SK-N-SH (cell line): Measurements from ENCODE around the gene LBX1. TPM values are rescaled to one million over a fixed set of nuclear protein-coding genes. Genes with fewer than 3 reads are reported as not detected.

Experiments used
- CTCF ChIA-PET: fragments of 300-600, 350-600 bp; formaldehyde crosslinking; extraction: SDS; loops from one replicate; lab custom pipeline; 2021; lab: Yijun Ruan, JAX
- POLR2A ChIA-PET: fragments of 350-600 bp; sonication (Branson Sonifier 250); formaldehyde crosslinking; extraction: SDS; loops from one replicate; lab custom pipeline; 2020; ENCODE audit warnings: antibody characterized with exemption, inconsistent platforms; lab: Yijun Ruan, JAX
- DNase-seq: peaks from one replicate; pipeline ENCODE4 v3.0.0; 2012
- H2AFZ ChIP-seq: fragments of 200-600 bp; sonication (generic); 2 replicates; pipeline ENCODE4 v1.8.1; 2016; ENCODE audit warnings: antibody characterized with exemption, mild to moderate bottlenecking, low read depth
- H3F3A ChIP-seq: fragments of 200-600 bp; sonication (generic); replicated peaks from 2 replicates; pipeline ENCODE3; 2016; ENCODE audit warnings: antibody characterized with exemption, mild to moderate bottlenecking; ENCODE audit not compliant: insufficient read depth
- H3K27ac ChIP-seq, 2 experiments: fragments of 200-500 bp in 1 of 2; fragments of 200-600 bp in 1 of 2; sonication (Bioruptor generic) in 1 of 2; sonication (generic), shearing (Covaris generic) in 1 of 2; 2 replicates each; pipeline versions ENCODE4 v1.5.1 to v1.6.1; 2014 to 2016; ENCODE audit warnings: low read depth in 2 of 2, inconsistent platforms in 1 of 2, low read length in 1 of 2, mild to moderate bottlenecking in 1 of 2, mixed read lengths in 1 of 2
- H3K27me3 ChIP-seq: fragments of 200-600 bp; sonication (generic), shearing (Covaris generic); 2 replicates; pipeline ENCODE4 v1.6.1; 2016; ENCODE audit warnings: mixed run types; ENCODE audit not compliant: insufficient read depth
- H3K36me3 ChIP-seq, 2 experiments: fragments of 200-500 bp in 1 of 2; fragments of 200-600 bp in 1 of 2; sonication (Bioruptor generic) in 1 of 2; sonication (generic) in 1 of 2; replicated peaks in 1 of 2; 2 replicates each; pipeline versions ENCODE3 to v1.5.1; 2014 to 2016; ENCODE audit warnings: low read length in 1 of 2, mild to moderate bottlenecking in 1 of 2; ENCODE audit not compliant: insufficient read depth in 2 of 2, control insufficient read depth in 1 of 2
- H3K4me1 ChIP-seq, 2 experiments: fragments of 200-500 bp in 1 of 2; fragments of 200-600 bp in 1 of 2; sonication (Bioruptor generic) in 1 of 2; sonication (generic), shearing (Covaris generic) in 1 of 2; 2 replicates each; pipeline versions ENCODE4 v1.5.1 to v1.6.1; 2014 to 2016; ENCODE audit warnings: low read depth in 1 of 2, low read length in 1 of 2, mixed run types in 1 of 2; ENCODE audit not compliant: insufficient read depth in 2 of 2, control insufficient read depth in 1 of 2
- H3K4me2 ChIP-seq: fragments of 200-600 bp; sonication (generic), shearing (Covaris generic); 2 replicates; pipeline ENCODE4 v1.6.1; 2017; ENCODE audit warnings: mixed run types
- H3K4me3 ChIP-seq, 2 experiments: fragments of 200-500 bp in 1 of 2; fragments of 200-600 bp in 1 of 2; sonication (Bioruptor generic) in 1 of 2; sonication (generic), shearing (Covaris generic) in 1 of 2; 2 replicates each; pipeline versions ENCODE4 v1.5.1 to v1.8.1; 2014 to 2016; ENCODE audit warnings: low read depth in 2 of 2, inconsistent platforms in 1 of 2, low read length in 1 of 2, mild to moderate bottlenecking in 1 of 2, mixed read lengths in 1 of 2, moderate library complexity in 1 of 2
- H3K79me2 ChIP-seq: fragments of 200-600 bp; sonication (generic); 2 replicates; pipeline ENCODE4 v1.8.1; 2017; ENCODE audit warnings: mild to moderate bottlenecking; ENCODE audit not compliant: insufficient read depth
- H3K9ac ChIP-seq: fragments of 200-600 bp; sonication (generic); 2 replicates; pipeline ENCODE4 v1.6.1; 2017; ENCODE audit warnings: mixed run types
- H3K9me2 ChIP-seq: fragments of 200-600 bp; sonication (generic); 2 replicates; pipeline ENCODE4 v1.6.1; 2017; ENCODE audit warnings: mixed run types
- H3K9me3 ChIP-seq: fragments of 200-600 bp; sonication (generic); 2 replicates; pipeline ENCODE4 v1.6.1; 2017; ENCODE audit warnings: mixed run types, mild to moderate bottlenecking, moderate library complexity
- H4K20me1 ChIP-seq: fragments of 200-600 bp; sonication (generic); 2 replicates; pipeline ENCODE4 v1.6.1; 2017; ENCODE audit warnings: mild to moderate bottlenecking, mixed run types; ENCODE audit not compliant: insufficient read depth
- CTCF ChIP-seq: fragments of 200-600 bp; sonication (generic); IDR thresholded peaks from 2 replicates; pipeline ENCODE4 v1.6.1; 2017; ENCODE audit warnings: antibody characterized with exemption, mild to moderate bottlenecking, moderate library complexity
- ELF1 ChIP-seq: IDR thresholded peaks from 2 replicates; pipeline ENCODE4 v1.4.0; 2012
- EZH2phosphoT487 ChIP-seq: fragments of 200-600 bp; sonication (generic); IDR thresholded peaks from 2 replicates; pipeline ENCODE4 v1.6.1; 2017; ENCODE audit warnings: low read depth, mixed run types, mild to moderate bottlenecking, antibody characterized with exemption, moderate library complexity, borderline replicate concordance
- FOXJ3 ChIP-seq: sonication (generic); formaldehyde crosslinking; IDR thresholded peaks from 2 replicates; pipeline ENCODE4 v1.5.1; 2020; ENCODE audit warnings: mild to moderate bottlenecking, missing genetic modification reagents
- FOXM1 ChIP-seq: IDR thresholded peaks from 2 replicates; pipeline ENCODE4 v1.4.0; 2012; ENCODE audit warnings: low read depth, mild to moderate bottlenecking
- JUND ChIP-seq: IDR thresholded peaks from 2 replicates; pipeline ENCODE4 v1.4.0; 2012
- MAX ChIP-seq: IDR thresholded peaks from 2 replicates; pipeline ENCODE4 v1.4.0; 2012; ENCODE audit warnings: low read depth
- NRF1 ChIP-seq: IDR thresholded peaks from 2 replicates; pipeline ENCODE4 v1.6.1; 2012; ENCODE audit warnings: low read depth, mild to moderate bottlenecking, low read length
- RAD21 ChIP-seq: IDR thresholded peaks from 2 replicates; pipeline ENCODE4 v1.6.1; 2012; ENCODE audit warnings: mild to moderate bottlenecking, low read length
- RCOR1 ChIP-seq: fragments of 150-350 bp; IDR thresholded peaks from 2 replicates; pipeline ENCODE4 v1.6.1; 2017; ENCODE audit warnings: antibody characterized with exemption, low read length
- RFX5 ChIP-seq: IDR thresholded peaks from 2 replicates; pipeline ENCODE4 v1.6.1; 2012; ENCODE audit warnings: mild to moderate bottlenecking, improper control_type of control experiment, low read length
- RXRA ChIP-seq: IDR thresholded peaks from 2 replicates; pipeline ENCODE4 v1.4.0; 2012; ENCODE audit warnings: low read depth, mild to moderate bottlenecking, borderline replicate concordance
- SIN3A ChIP-seq: IDR thresholded peaks from 2 replicates; pipeline ENCODE4 v1.6.1; 2012; ENCODE audit warnings: low read depth, mild to moderate bottlenecking, low read length, moderate library complexity, borderline replicate concordance
- SMC3 ChIP-seq: IDR thresholded peaks from 2 replicates; pipeline ENCODE4 v1.6.1; 2012; ENCODE audit warnings: low read depth, low read length, improper control_type of control experiment
- TAF1 ChIP-seq: IDR thresholded peaks from 2 replicates; pipeline ENCODE4 v1.6.1; 2012; ENCODE audit warnings: low read depth, mild to moderate bottlenecking, low read length, moderate library complexity, borderline replicate concordance
- TCF12 ChIP-seq: IDR thresholded peaks from 2 replicates; pipeline ENCODE4 v1.4.0; 2012
- USF2 ChIP-seq: fragments of 150-350 bp; IDR thresholded peaks from 2 replicates; pipeline ENCODE4 v1.6.1; 2017; ENCODE audit warnings: antibody characterized with exemption, low read length, low read depth, borderline replicate concordance
- WGBS: methylation state at CpG from one replicate; pipeline ENCODE4 v1.1.6; 2017; ENCODE audit warnings: low lambda C conversion rate; 5-methylcytosine and 5-hydroxymethylcytosine counted together
- polyA plus RNA-seq, 3 experiments: library from polyadenylated mRNA; depleted of rRNA; stranded (reverse); fragments of >200 nt; gene quantifications; 2 replicates each; pipeline ENCODE4 v1.2.3, GENCODE V29; 2012
- TF ChIP-seq, protein P1 (sequence below): IDR thresholded peaks from 2 replicates; pipeline ENCODE4 v1.6.1; 2012; ENCODE audit warnings: mild to moderate bottlenecking, low read depth, low read length, moderate library complexity

The LBX1 gene
- polyA plus RNA-seq, 1 of the 3 experiments (the other 2 are of a cell fraction) = not detected

GRCh38 chr10:101235766-101236165 lies 6.5 kb upstream of the LBX1 start (continued):
- TF ChIP-seq USF2 = no peak
- no peak for TF ChIP-seq TAF1
- TF ChIP-seq SMC3 = no peak
- no peak for TF ChIP-seq FOXJ3
- TF ChIP-seq JUND = no peak

DNA sequence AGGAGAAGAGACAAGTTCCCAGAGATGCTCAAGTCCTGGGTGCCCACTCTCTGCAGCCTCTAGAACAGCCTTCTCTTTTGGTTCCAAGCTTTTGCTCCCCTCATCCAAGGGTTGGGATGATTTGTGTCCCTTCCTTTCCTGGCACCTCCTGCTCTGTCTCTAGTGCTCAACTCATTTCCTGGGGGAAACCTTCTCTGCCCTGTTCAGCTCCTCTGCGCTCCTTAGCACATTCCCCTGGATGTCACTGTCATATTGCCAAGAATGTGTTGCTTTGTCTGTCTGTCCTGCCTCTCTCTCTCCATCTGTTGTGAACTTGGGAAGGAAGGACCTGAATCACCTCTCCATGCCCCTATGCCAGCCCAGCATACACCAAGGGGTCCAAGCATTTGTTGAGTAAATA lies 5.1 kb upstream of the LBX1 start:
- no peaks in the 10 kb centered on the region for H3K9me3 ChIP-seq

More for the DNA sequence above, 5.1 kb upstream of the LBX1 start:
- Histone ChIP-seq H3K4me2 (no peak overlapping the region), H3K4me1 (no peaks in the 10 kb centered on the region; a peak in 1 of 4 replicates), H3K4me3 (no peak overlapping the region), H3K79me2 (no peaks in the 10 kb centered on the region), H3F3A (no peaks in the 10 kb centered on the region), H3K9ac (no peak overlapping the region), H3K27ac (no peak overlapping the region), H3K9me2 (no peaks in the 10 kb centered on the region), H3K36me3 (no peaks in the 10 kb centered on the region), H4K20me1 (no peaks in the 10 kb centered on the region), H2AFZ (no peak overlapping the region), H3K27me3 (peaks cover 76% of the 10 kb centered on the region)
- no peak for TF ChIP-seq MAX
- TF ChIP-seq NRF1 = no peak
- TF ChIP-seq, protein P1, sequence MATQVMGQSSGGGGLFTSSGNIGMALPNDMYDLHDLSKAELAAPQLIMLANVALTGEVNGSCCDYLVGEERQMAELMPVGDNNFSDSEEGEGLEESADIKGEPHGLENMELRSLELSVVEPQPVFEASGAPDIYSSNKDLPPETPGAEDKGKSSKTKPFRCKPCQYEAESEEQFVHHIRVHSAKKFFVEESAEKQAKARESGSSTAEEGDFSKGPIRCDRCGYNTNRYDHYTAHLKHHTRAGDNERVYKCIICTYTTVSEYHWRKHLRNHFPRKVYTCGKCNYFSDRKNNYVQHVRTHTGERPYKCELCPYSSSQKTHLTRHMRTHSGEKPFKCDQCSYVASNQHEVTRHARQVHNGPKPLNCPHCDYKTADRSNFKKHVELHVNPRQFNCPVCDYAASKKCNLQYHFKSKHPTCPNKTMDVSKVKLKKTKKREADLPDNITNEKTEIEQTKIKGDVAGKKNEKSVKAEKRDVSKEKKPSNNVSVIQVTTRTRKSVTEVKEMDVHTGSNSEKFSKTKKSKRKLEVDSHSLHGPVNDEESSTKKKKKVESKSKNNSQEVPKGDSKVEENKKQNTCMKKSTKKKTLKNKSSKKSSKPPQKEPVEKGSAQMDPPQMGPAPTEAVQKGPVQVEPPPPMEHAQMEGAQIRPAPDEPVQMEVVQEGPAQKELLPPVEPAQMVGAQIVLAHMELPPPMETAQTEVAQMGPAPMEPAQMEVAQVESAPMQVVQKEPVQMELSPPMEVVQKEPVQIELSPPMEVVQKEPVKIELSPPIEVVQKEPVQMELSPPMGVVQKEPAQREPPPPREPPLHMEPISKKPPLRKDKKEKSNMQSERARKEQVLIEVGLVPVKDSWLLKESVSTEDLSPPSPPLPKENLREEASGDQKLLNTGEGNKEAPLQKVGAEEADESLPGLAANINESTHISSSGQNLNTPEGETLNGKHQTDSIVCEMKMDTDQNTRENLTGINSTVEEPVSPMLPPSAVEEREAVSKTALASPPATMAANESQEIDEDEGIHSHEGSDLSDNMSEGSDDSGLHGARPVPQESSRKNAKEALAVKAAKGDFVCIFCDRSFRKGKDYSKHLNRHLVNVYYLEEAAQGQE = no peak
- no peak for TF ChIP-seq RAD21
- TF ChIP-seq ELF1 = no peak
- no peak for TF ChIP-seq RCOR1
- no peak for TF ChIP-seq JUND
- no peak for TF ChIP-seq TCF12
- no peak for TF ChIP-seq USF2
- no peak for TF ChIP-seq SMC3
- TF ChIP-seq FOXM1 = no peak
- no peak for TF ChIP-seq SIN3A
- TF ChIP-seq CTCF = no peak
- no peak for TF ChIP-seq RFX5
- TF ChIP-seq EZH2phosphoT487 = no peak
- no peak for TF ChIP-seq RXRA
- WGBS = 71% methylated on average over 1 of the region's 1 CpG
- POLR2A ChIA-PET = no interaction called here
- no peak for DNase-seq
- CTCF ChIA-PET = interaction anchor here (0.9 to 1.5 kb wide), 4 partner anchors 21 to 337 kb away, joined by 3 to 6 read pairs (median 3); no protein-coding TSS in a partner anchor
